A549 (cell line): Measurements from ENCODE around the gene ROPN1L.

Experiments
- GATA3 ChIP-seq: IDR thresholded peaks from 2 replicates; pipeline ENCODE4 v1.6.1; 2012; ENCODE audit warnings: borderline replicate concordance
- HDAC2 ChIP-seq: fragments of 200-600 bp; sonication (generic); IDR thresholded peaks from 2 replicates; pipeline ENCODE4 v1.6.1; 2016
- JUN ChIP-seq, 2 experiments: fragments of >200 bp; sonication (Bioruptor Twin); formaldehyde crosslinking; IDR thresholded peaks; 2 replicates in 1 of 2; 3 replicates in 1 of 2; pipeline ENCODE4 v1.6.1; 2016 to 2017
- KDM1A ChIP-seq: fragments of 200-600 bp; sonication (generic); IDR thresholded peaks from 2 replicates; pipeline ENCODE4 v1.6.1; 2016; ENCODE audit warnings: low read depth, mild to moderate bottlenecking
- MAFK ChIP-seq: fragments of 450-650 bp; IDR thresholded peaks from 2 replicates; pipeline ENCODE4 v1.6.1; 2014; ENCODE audit not compliant: partially characterized antibody
- MAZ ChIP-seq: fragments of 150-350 bp; IDR thresholded peaks from 2 replicates; pipeline ENCODE4 v1.6.1; 2014; ENCODE audit warnings: antibody characterized with exemption, low read depth, low read length, borderline replicate concordance
- PHF8 ChIP-seq: fragments of 200-600 bp; sonication (generic); IDR thresholded peaks from 2 replicates; pipeline ENCODE4 v1.6.1; 2016; ENCODE audit warnings: low read depth, mild to moderate bottlenecking, antibody characterized with exemption, moderate library complexity, borderline replicate concordance
- POLR2A ChIP-seq: IDR thresholded peaks from 2 replicates; pipeline ENCODE4 v1.6.1; 2012; ENCODE audit warnings: mild to moderate bottlenecking, low read length
- POLR2AphosphoS2 ChIP-seq: conservative IDR thresholded peaks from 2 replicates; pipeline ENCODE4 v1.6.1; 2012; ENCODE audit warnings: low read length, improper control_type of control experiment, inconsistent platforms
- RCOR1 ChIP-seq: fragments of 150-350 bp; IDR thresholded peaks from 2 replicates; pipeline ENCODE4 v1.6.1; 2014; ENCODE audit warnings: antibody characterized with exemption, low read length, low read depth
- TFCP2L1 ChIP-seq: fragments of 250-450 bp; sonication (Bioruptor Pico); IDR thresholded peaks from 2 replicates; pipeline ENCODE4 v1.5.0; 2021; ENCODE audit warnings: mild to moderate bottlenecking
- ZC3H11A ChIP-seq: fragments of 450-650 bp; IDR thresholded peaks from 2 replicates; pipeline ENCODE4 v1.6.1; 2014; ENCODE audit warnings: antibody characterized with exemption, mild to moderate bottlenecking
- ZFP36 ChIP-seq: fragments of 450-650 bp; IDR thresholded peaks from 2 replicates; pipeline ENCODE4 v1.6.1; 2014; ENCODE audit warnings: borderline replicate concordance; ENCODE audit not compliant: partially characterized antibody
- TF ChIP-seq, protein P1 (sequence below): fragments of >200 bp; sonication (Bioruptor Twin); formaldehyde crosslinking; IDR thresholded peaks from 3 replicates; pipeline ENCODE4 v1.5.1; 2016

DNA sequence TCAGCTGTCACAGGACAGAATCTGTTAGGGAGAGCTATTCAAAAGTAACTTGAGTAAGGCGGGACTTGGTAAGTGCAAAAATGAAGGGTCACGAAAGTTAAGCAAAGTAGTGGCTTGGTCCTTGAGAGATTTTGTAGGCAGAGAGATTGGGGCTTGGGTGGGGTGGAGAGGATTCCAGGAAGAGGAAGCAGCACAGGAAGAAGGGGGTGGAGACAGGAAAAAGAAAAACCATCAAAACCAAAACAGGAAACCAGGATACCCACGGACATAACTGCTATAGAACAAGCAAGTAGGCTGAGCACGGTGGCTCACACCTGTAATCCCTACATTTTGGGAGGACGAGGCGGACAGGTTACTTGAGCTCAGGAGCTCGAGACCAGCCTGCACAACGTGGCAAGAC, 3.7 kb downstream of the ROPN1L start:
- TF ChIP-seq MAFK: no peak
- TF ChIP-seq, protein P1, sequence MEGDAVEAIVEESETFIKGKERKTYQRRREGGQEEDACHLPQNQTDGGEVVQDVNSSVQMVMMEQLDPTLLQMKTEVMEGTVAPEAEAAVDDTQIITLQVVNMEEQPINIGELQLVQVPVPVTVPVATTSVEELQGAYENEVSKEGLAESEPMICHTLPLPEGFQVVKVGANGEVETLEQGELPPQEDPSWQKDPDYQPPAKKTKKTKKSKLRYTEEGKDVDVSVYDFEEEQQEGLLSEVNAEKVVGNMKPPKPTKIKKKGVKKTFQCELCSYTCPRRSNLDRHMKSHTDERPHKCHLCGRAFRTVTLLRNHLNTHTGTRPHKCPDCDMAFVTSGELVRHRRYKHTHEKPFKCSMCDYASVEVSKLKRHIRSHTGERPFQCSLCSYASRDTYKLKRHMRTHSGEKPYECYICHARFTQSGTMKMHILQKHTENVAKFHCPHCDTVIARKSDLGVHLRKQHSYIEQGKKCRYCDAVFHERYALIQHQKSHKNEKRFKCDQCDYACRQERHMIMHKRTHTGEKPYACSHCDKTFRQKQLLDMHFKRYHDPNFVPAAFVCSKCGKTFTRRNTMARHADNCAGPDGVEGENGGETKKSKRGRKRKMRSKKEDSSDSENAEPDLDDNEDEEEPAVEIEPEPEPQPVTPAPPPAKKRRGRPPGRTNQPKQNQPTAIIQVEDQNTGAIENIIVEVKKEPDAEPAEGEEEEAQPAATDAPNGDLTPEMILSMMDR: no peak
- TF ChIP-seq GATA3: no peak
- no peak for TF ChIP-seq ZFP36
- TF ChIP-seq MAZ: no peak
- no peak for TF ChIP-seq ZC3H11A
- TF ChIP-seq RCOR1: no peak
- TF ChIP-seq POLR2AphosphoS2: no peak
- TF ChIP-seq POLR2A: no peak
- TF ChIP-seq HDAC2: no peak
- no peak for TF ChIP-seq KDM1A
- TF ChIP-seq JUN (IDR thresholded peaks at IDR 0.05): no peak
- TF ChIP-seq TFCP2L1 (CRISPR knock-in tag): no peak
- TF ChIP-seq PHF8: no peak
